Endothelial cell of umbilical vein (primary cell): Measurements from ENCODE around the gene ATP6V0A4. TPM values are rescaled to one million over a fixed set of nuclear protein-coding genes. Genes with fewer than 3 reads are reported as not detected.

Experiments used
- BruUV-seq: library from RNA; stranded (reverse); fragments of 400-500 nt; replicated peaks from 2 replicates; lab custom pipeline; 2021; lab: Mats Ljungman, UMichigan
- CTCF ChIA-PET: fragments of 300-600, 350-600 bp; sonication (Branson Sonifier 250); formaldehyde crosslinking; loops from one replicate; lab custom pipeline; 2021; ENCODE audit warnings: antibody characterized with exemption, inconsistent platforms; lab: Charles Lee
- POLR2A ChIA-PET: fragments of 300-600, 350-600 bp; sonication (Branson Sonifier 250); formaldehyde crosslinking; loops from one replicate; lab custom pipeline; 2021; ENCODE audit warnings: antibody characterized with exemption, inconsistent platforms; lab: Charles Lee
- DNase-seq: peaks from one replicate; pipeline ENCODE4 v3.0.0-alpha.2; 2011; ENCODE audit warnings: low read depth, low spot score
- FAIRE-seq: peaks from 2 replicates; lab custom pipeline; 2011; peaks lifted over from hg19 to GRCh38; lab: Jason Lieb, UNC
- H2AFZ ChIP-seq: 2 replicates; pipeline ENCODE4 v1.6.0; 2012; ENCODE audit warnings: low read depth, low read length, control low read depth, inconsistent platforms
- H3K27ac ChIP-seq: 2 replicates; pipeline ENCODE4 v1.5.1; 2011; ENCODE audit warnings: low read depth, mild to moderate bottlenecking, control low read depth, low read length, moderate library complexity; ENCODE audit not compliant: insufficient read depth
- H3K27me3 ChIP-seq, 2 experiments: 2 replicates each; pipeline versions ENCODE4 v1.6.0 to v1.6.1; 2011; ENCODE audit warnings: low read length in 2 of 2, mixed read lengths in 1 of 2; ENCODE audit not compliant: control insufficient read depth in 2 of 2, insufficient read depth in 2 of 2
- H3K36me3 ChIP-seq, 2 experiments: 2 replicates in 1 of 2; 3 replicates in 1 of 2; pipeline ENCODE4 v1.5.1; 2011; ENCODE audit warnings: low read length in 2 of 2, mild to moderate bottlenecking in 1 of 2, moderate library complexity in 1 of 2; ENCODE audit not compliant: control insufficient read depth in 2 of 2, insufficient read depth in 2 of 2; ENCODE audit errors: extremely low read depth in 1 of 2
- H3K4me1 ChIP-seq: 3 replicates; pipeline ENCODE4 v1.5.1; 2011; ENCODE audit warnings: mild to moderate bottlenecking, low read length; ENCODE audit not compliant: control insufficient read depth, insufficient read depth; ENCODE audit errors: extremely low read depth
- H3K4me2 ChIP-seq: 2 replicates; pipeline ENCODE4 v1.6.1; 2011; ENCODE audit warnings: low read length, control low read depth, mixed read lengths; ENCODE audit not compliant: insufficient read depth
- H3K4me3 ChIP-seq, 3 experiments: fragments of 200-600 bp in 1 of 3; sonication (generic), shearing (Covaris generic) in 1 of 3; replicated peaks in 1 of 3; 2 replicates each; pipeline ENCODE4 v1.5.1; 2011 to 2016; ENCODE audit warnings: control low read depth in 3 of 3, low read length in 3 of 3, mild to moderate bottlenecking in 2 of 3, inconsistent platforms in 1 of 3, low read depth in 1 of 3, moderate library complexity in 1 of 3; ENCODE audit not compliant: insufficient read depth in 1 of 3
- H3K79me2 ChIP-seq: 2 replicates; pipeline ENCODE4 v1.6.0; 2012; ENCODE audit warnings: low read length, inconsistent platforms; ENCODE audit not compliant: control insufficient read depth, insufficient read depth
- H3K9ac ChIP-seq: replicated peaks from 2 replicates; pipeline ENCODE3; 2011; ENCODE audit warnings: low read length, control low read depth; ENCODE audit not compliant: insufficient read depth; ENCODE audit errors: extremely low read depth
- H3K9me1 ChIP-seq: replicated peaks from 3 replicates; pipeline ENCODE4 v1.6.0; 2011; ENCODE audit warnings: mild to moderate bottlenecking, low read length; ENCODE audit not compliant: control insufficient read depth, insufficient read depth; ENCODE audit errors: extremely low read depth
- H3K9me3 ChIP-seq: replicated peaks from 2 replicates; pipeline ENCODE4 v1.5.1; 2012; ENCODE audit warnings: low read length, inconsistent platforms; ENCODE audit not compliant: control insufficient read depth, insufficient read depth
- H4K20me1 ChIP-seq: replicated peaks from 2 replicates; pipeline ENCODE3; 2011; ENCODE audit warnings: mild to moderate bottlenecking, low read length; ENCODE audit not compliant: control insufficient read depth, insufficient read depth; ENCODE audit errors: extremely low read depth
- CTCF ChIP-seq, 2 donors: IDR thresholded peaks; 1 replicate in 1 of 2; 2 replicates in 1 of 2; pipeline ENCODE4 v1.5.1; 2011; ENCODE audit warnings: low read length in 2 of 2, mild to moderate bottlenecking in 2 of 2, moderate library complexity in 2 of 2, control low read depth in 1 of 2, inconsistent platforms in 1 of 2, low read depth in 1 of 2; ENCODE audit not compliant: insufficient read depth in 1 of 2; ENCODE audit errors: extremely low read depth in 1 of 2
- EZH2 ChIP-seq: IDR thresholded peaks from 2 replicates; pipeline ENCODE4 v1.6.1; 2012; ENCODE audit warnings: borderline replicate concordance, low read depth, mild to moderate bottlenecking, moderate library complexity, low read length, inconsistent platforms; ENCODE audit not compliant: severe bottlenecking
- FOS ChIP-seq: IDR thresholded peaks from 2 replicates; pipeline ENCODE4 v1.6.1; 2011; ENCODE audit warnings: mild to moderate bottlenecking, low read length, moderate library complexity, borderline replicate concordance; ENCODE audit not compliant: insufficient read depth
- GATA2 ChIP-seq: IDR thresholded peaks from 2 replicates; pipeline ENCODE4 v1.7.0; 2011; ENCODE audit warnings: low read depth, mild to moderate bottlenecking, moderate library complexity, mixed read lengths, low read length; ENCODE audit not compliant: insufficient read length, insufficient read depth
- JUN ChIP-seq: IDR thresholded peaks from 2 replicates; pipeline ENCODE4 v1.6.1; 2011; ENCODE audit warnings: borderline replicate concordance, low read depth; ENCODE audit not compliant: insufficient read length, insufficient read depth
- MAX ChIP-seq: IDR thresholded peaks from 2 replicates; pipeline ENCODE4 v1.6.1; 2011; ENCODE audit not compliant: insufficient read depth, insufficient read length
- MYC ChIP-seq: IDR thresholded peaks from one replicate; pipeline ENCODE4 v1.6.1; 2011; ENCODE audit warnings: mild to moderate bottlenecking, low read depth, low read length
- POLR2A ChIP-seq: IDR thresholded peaks from 2 replicates; pipeline ENCODE4 v1.6.1; 2012; ENCODE audit warnings: low read depth, mild to moderate bottlenecking, control low read depth, low read length
- POLR2AphosphoS5 ChIP-seq: IDR thresholded peaks from 2 replicates; pipeline ENCODE4 v1.6.1; 2012; ENCODE audit warnings: low read depth, mild to moderate bottlenecking, control low read depth, low read length, moderate library complexity; ENCODE audit not compliant: insufficient read depth
- dilution Hi-C: fragments of 300-500 bp; cut with MboI; formaldehyde crosslinking; loops from one replicate; pipeline ENCODE4 v1.15.0; 2019; ENCODE audit warnings: low sequenced_read_pairs; ENCODE audit not compliant: extremely low pct_ligation_motif_present
- intact Hi-C: fragments of 100-400 bp; cut with micrococcal nuclease; formaldehyde crosslinking; loops from one replicate; pipeline ENCODE4 v1.10.0; 2022
- polyA plus RNA-seq, 4 experiments: library from polyadenylated mRNA; depleted of rRNA in 3 of 4; stranded (reverse) in 3 of 4; unstranded in 1 of 4; fragments of >200 nt; gene quantifications; 2 replicates each; pipeline versions ENCODE4 v1.2.1 to v1.2.3, GENCODE V29; 2011 to 2012; ENCODE audit warnings: missing spikeins in 1 of 4
- total RNA-seq: library from RNA; stranded (reverse); gene quantifications from 2 replicates; pipeline ENCODE4 v1.2.3, GENCODE V29; 2021

ATP6V0A4 gene
- total and polyA plus RNA-seq, 2 donors (not counting 3 experiments of a cell fraction or from before 2014, with no cell fraction given) = 0.07 to 0.24 TPM

DNA sequence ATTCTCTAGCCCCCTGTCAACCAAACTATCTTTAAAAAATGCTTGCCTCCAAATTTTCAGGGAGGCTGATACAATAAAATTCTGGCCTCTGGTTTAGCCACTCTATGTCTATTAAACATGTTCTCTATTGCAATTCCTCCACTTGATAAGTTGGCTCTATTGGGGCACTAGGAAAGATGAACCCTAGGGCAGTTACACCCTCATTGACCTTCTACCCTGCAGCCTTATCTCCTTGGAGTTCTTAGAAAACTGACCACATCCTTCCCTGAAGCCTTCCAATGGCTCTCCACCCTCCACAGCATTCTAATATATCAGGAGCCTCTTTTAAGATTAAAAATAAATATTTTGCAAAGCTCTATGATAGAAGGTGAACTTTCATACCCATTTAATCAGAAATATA, 127.4 kb downstream of the ATP6V0A4 start:
- ChIA-PET CTCF (no interaction called here), POLR2A (no interaction called here)
- FAIRE-seq = no peak
- H4K20me1 ChIP-seq = no peaks in the 10 kb centered on the region
- no peak overlapping the region for H3K4me2 ChIP-seq
- no peak overlapping the region for H3K27ac ChIP-seq
- H3K4me1 ChIP-seq = no peaks in the 10 kb centered on the region
- no peaks in the 10 kb centered on the region for H3K36me3 ChIP-seq
- BruUV-seq = no TSS peak
- H3K4me3 ChIP-seq = no peak overlapping the region
- no peaks in the 10 kb centered on the region for H3K9me1 ChIP-seq
- intact Hi-C loops (no loop called here), dilution Hi-C loops (no loop called here)
- no peak overlapping the region for H3K9ac ChIP-seq
- TF ChIP-seq POLR2A (no peak), CTCF (IDR thresholded peaks at IDR 0.05; ENCODE audit: extremely low read depth in 1 of 2, insufficient read depth in 1 of 2, low read depth in 1 of 2, low read length in 2 of 2) (no peak), JUN (no peak), GATA2 (no peak), POLR2AphosphoS5 (no peak), MAX (no peak), FOS (no peak), EZH2 (no peak), MYC (no peak)
- DNase-seq = no peak
- H2AFZ ChIP-seq = no peak overlapping the region
- H3K9me3 ChIP-seq = no peaks in the 10 kb centered on the region
- no peaks in the 10 kb centered on the region for H3K79me2 ChIP-seq
- H3K27me3 ChIP-seq = peaks cover 0 to 1% of the 10 kb centered on the region in 2 experiments
